SK-N-SH treated with all-trans-retinoic acid at 6 μM for 48 hours (cell line): ENCODE results near the gene PRMT3.
"Not testable (repeated sequence)": the region's sequence is repeated elsewhere in the genome, so short reads cannot be mapped to it uniquely, and the experiment has no call there.

Source experiments
- ATAC-seq: fragments of 200-7000 bp; cut with Tn5 transposase; 3 replicates; pipeline ENCODE4 v1.9.1; 2020; ENCODE audit warnings: mild to moderate bottlenecking, moderate library complexity
- ARNTL ChIP-seq: fragments of 450-650 bp; formaldehyde crosslinking; IDR thresholded peaks from 2 replicates; pipeline ENCODE4 v1.5.0; 2020; ENCODE audit warnings: low read depth, mild to moderate bottlenecking, moderate library complexity, borderline replicate concordance
- BACH2 ChIP-seq: fragments of 250-450 bp; sonication (Bioruptor Pico); IDR thresholded peaks from 2 replicates; pipeline ENCODE4 v1.9.0; 2021; ENCODE audit warnings: mild to moderate bottlenecking, borderline replicate concordance
- CSDC2 ChIP-seq: fragments of 250-450 bp; sonication (Bioruptor Pico); IDR thresholded peaks from 2 replicates; pipeline ENCODE4 v1.5.0; 2020; ENCODE audit warnings: mild to moderate bottlenecking, moderate library complexity
- ESRRG ChIP-seq: fragments of 250-450 bp; sonication (Bioruptor Pico); IDR thresholded peaks from 2 replicates; pipeline ENCODE4 v1.6.1; 2021; ENCODE audit warnings: mild to moderate bottlenecking
- GLIS3 ChIP-seq: fragments of 250-450 bp; sonication (Bioruptor Pico); IDR thresholded peaks from 2 replicates; pipeline ENCODE4 v1.5.0; 2020; ENCODE audit warnings: mild to moderate bottlenecking, moderate library complexity
- ISL1 ChIP-seq: fragments of 250-450 bp; sonication (Bioruptor Pico); IDR thresholded peaks from 2 replicates; pipeline ENCODE4 v2.1.2; 2022; ENCODE audit warnings: mild to moderate bottlenecking, moderate library complexity
- OSR1 ChIP-seq: fragments of 250-450 bp; sonication (Bioruptor Pico); IDR thresholded peaks from 2 replicates; pipeline ENCODE4 v1.8.0; 2022; ENCODE audit warnings: moderate library complexity, mild to moderate bottlenecking, inconsistent platforms
- PPARA ChIP-seq: fragments of 250-450 bp; sonication (Bioruptor Pico); IDR thresholded peaks from 2 replicates; pipeline ENCODE4 v1.5.0; 2020; ENCODE audit warnings: mild to moderate bottlenecking, borderline replicate concordance
- RARB ChIP-seq: fragments of 250-450 bp; sonication (Bioruptor Pico); IDR thresholded peaks from 2 replicates; pipeline ENCODE4 v1.8.0; 2021; ENCODE audit warnings: mild to moderate bottlenecking, moderate library complexity
- SNAI2 ChIP-seq: fragments of 250-450 bp; sonication (Bioruptor Pico); IDR thresholded peaks from 2 replicates; pipeline ENCODE4 v1.5.0; 2020; ENCODE audit warnings: mild to moderate bottlenecking, moderate library complexity
- TCF4 ChIP-seq: fragments of 250-450 bp; sonication (Bioruptor Pico); IDR thresholded peaks from 2 replicates; pipeline ENCODE4 v1.8.0; 2021; ENCODE audit warnings: mild to moderate bottlenecking, moderate library complexity, borderline replicate concordance
- ZC3H10 ChIP-seq: fragments of 250-450 bp; sonication (Bioruptor Pico); IDR thresholded peaks from 2 replicates; pipeline ENCODE4 v1.5.1; 2021; ENCODE audit warnings: mild to moderate bottlenecking, moderate library complexity
- ZFP3 ChIP-seq: fragments of 250-450 bp; sonication (Bioruptor Pico); IDR thresholded peaks from 2 replicates; pipeline ENCODE4 v1.5.0; 2020; ENCODE audit warnings: mild to moderate bottlenecking, moderate library complexity
- ZFP30 ChIP-seq: fragments of 450-650 bp; formaldehyde crosslinking; IDR thresholded peaks from 2 replicates; pipeline ENCODE4 v1.5.0; 2022; ENCODE audit warnings: mild to moderate bottlenecking, moderate library complexity
- ZNF565 ChIP-seq: fragments of 450-650 bp; formaldehyde crosslinking; conservative IDR thresholded peaks from 2 replicates; pipeline ENCODE4 v1.5.0; 2020; ENCODE audit warnings: low read depth, mild to moderate bottlenecking, moderate library complexity
- ZNF70 ChIP-seq: fragments of 450-650 bp; formaldehyde crosslinking; IDR thresholded peaks from 2 replicates; pipeline ENCODE4 v1.5.0; 2020; ENCODE audit warnings: mild to moderate bottlenecking, moderate library complexity
- ZNF8 ChIP-seq: fragments of 450-650 bp; formaldehyde crosslinking; IDR thresholded peaks from 2 replicates; pipeline ENCODE4 v1.5.0; 2020; ENCODE audit warnings: mild to moderate bottlenecking, moderate library complexity
- TF ChIP-seq, protein P1 (sequence below): fragments of 250-450 bp; sonication (Bioruptor Pico); IDR thresholded peaks from 2 replicates; pipeline ENCODE4 v1.5.1; 2021; ENCODE audit warnings: mild to moderate bottlenecking, moderate library complexity
- TF ChIP-seq, protein P2 (sequence below): fragments of 250-450 bp; sonication (Bioruptor Pico); IDR thresholded peaks from 2 replicates; pipeline ENCODE4 v1.5.1; 2020; ENCODE audit warnings: low read depth, mild to moderate bottlenecking, moderate library complexity
- TF ChIP-seq, protein P3 (sequence below): fragments of 250-450 bp; sonication (Bioruptor Pico); IDR thresholded peaks from 2 replicates; pipeline ENCODE4 v1.8.0; 2020; ENCODE audit warnings: mild to moderate bottlenecking, moderate library complexity, borderline replicate concordance
- TF ChIP-seq, protein P4 (sequence below): fragments of 250-450 bp; sonication (Bioruptor Pico); IDR thresholded peaks from 2 replicates; pipeline ENCODE4 v1.8.0; 2021; ENCODE audit warnings: low read depth, mild to moderate bottlenecking, moderate library complexity, borderline replicate concordance

The PRMT3 gene

DNA sequence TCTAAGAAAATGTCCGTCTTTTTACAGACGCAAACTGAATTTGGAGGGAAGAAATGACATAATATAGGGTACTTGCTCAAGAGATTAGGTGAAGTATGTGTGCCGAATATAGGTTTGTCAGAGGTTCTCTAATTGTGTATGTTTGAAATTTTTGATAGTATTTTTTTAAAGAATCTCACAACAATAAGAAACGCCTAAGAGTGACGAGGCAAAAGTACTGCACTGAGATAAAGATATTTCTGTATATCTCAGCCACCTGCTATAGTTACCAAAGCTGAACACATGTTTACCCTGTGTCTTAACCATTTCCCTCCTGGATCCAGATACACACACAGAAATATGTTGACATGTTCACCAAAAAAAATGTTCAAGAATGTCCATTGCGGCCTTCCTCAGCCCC lies 92.0 kb downstream of the PRMT3 start:
- no peak for ATAC-seq
- TF ChIP-seq RARB (CRISPR knock-in tag) (no peak), GLIS3 (CRISPR knock-in tag) (no peak), ESRRG (CRISPR knock-in tag) (no peak), ZFP3 (no peak)
- TF ChIP-seq, protein P1, sequence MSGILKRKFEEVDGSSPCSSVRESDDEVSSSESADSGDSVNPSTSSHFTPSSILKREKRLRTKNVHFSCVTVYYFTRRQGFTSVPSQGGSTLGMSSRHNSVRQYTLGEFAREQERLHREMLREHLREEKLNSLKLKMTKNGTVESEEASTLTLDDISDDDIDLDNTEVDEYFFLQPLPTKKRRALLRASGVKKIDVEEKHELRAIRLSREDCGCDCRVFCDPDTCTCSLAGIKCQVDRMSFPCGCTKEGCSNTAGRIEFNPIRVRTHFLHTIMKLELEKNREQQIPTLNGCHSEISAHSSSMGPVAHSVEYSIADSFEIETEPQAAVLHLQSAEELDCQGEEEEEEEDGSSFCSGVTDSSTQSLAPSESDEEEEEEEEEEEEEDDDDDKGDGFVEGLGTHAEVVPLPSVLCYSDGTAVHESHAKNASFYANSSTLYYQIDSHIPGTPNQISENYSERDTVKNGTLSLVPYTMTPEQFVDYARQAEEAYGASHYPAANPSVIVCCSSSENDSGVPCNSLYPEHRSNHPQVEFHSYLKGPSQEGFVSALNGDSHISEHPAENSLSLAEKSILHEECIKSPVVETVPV, result no peak
- TF ChIP-seq, protein P2, sequence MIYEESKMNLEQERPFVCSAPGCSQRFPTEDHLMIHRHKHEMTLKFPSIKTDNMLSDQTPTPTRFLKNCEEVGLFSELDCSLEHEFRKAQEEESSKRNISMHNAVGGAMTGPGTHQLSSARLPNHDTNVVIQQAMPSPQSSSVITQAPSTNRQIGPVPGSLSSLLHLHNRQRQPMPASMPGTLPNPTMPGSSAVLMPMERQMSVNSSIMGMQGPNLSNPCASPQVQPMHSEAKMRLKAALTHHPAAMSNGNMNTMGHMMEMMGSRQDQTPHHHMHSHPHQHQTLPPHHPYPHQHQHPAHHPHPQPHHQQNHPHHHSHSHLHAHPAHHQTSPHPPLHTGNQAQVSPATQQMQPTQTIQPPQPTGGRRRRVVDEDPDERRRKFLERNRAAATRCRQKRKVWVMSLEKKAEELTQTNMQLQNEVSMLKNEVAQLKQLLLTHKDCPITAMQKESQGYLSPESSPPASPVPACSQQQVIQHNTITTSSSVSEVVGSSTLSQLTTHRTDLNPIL (CRISPR knock-in tag), result no peak

DNA sequence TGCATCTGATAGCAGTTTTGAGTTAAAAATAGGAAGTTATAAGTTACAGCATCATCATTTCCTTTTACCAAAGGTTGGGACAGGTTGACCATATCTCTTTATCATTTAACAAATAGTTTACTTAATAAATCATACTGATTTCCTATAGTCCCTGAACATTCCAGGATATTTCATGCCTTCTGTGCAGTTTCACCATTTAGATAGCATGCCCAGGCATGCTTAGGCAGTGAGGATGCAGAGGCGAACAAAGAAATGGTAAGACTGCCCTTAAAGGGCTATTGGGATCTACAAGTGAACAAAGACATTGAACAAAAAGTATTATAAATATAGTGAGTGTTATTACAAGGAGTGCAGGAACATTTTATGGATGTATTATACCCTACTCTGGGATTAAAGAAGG lies 96.4 kb downstream of the PRMT3 start:
- TF ChIP-seq PPARA (no peak), ZFP3 (no peak), SNAI2 (CRISPR knock-in tag) (no peak)
- no peak for ATAC-seq

DNA sequence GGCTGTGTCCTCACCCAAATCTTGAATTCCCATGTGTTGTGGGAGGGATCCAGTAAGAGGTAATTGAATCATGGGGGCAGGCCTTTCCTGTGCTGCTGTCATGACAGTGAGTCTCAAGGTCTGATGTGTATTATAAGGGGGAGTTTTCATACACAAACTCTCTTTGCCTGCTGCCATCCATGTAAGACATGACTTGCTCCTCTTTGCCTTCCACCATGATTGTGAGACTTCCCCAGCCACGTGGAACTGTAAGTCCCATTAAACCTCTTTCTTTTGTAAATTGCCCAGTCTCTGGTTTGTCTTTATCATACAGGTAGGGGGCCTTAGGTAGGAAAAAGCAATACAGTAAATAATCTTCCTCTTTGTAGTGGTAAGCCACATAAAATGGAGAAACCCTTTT lies 96.9 kb downstream of the PRMT3 start:
- not testable (repeated sequence) for ATAC-seq

DNA sequence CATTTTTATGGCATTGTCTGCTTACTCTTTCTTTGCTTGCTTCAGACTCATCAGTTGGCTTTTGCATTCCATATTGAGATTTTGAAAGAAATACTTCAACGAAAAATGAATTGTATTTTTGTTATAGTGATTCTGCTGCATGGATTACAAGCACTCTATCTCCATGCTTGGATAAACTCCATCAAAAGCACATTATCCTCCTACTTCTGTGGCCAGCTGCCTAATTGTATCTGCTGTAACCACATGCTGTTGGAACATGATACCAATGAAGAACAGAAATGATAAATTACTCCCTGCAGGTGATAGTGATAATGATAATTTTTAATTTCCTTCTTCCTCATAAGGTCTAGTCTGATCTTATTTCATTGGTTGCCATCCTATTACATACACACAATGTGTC lies 100.8 kb downstream of the PRMT3 start:
- ATAC-seq, result no peak
- no peak for TF ChIP-seq ESRRG (CRISPR knock-in tag)
- no peak for TF ChIP-seq ZC3H10 (CRISPR knock-in tag)
- TF ChIP-seq ARNTL (CRISPR knock-in tag), result no peak
- TF ChIP-seq, protein P2 (CRISPR knock-in tag), result no peak
- no peak for TF ChIP-seq CSDC2
- peak; percentile 80 for TF ChIP-seq ZNF70 (CRISPR knock-in tag)
- TF ChIP-seq, protein P1, result no peak
- TF ChIP-seq, protein P3, sequence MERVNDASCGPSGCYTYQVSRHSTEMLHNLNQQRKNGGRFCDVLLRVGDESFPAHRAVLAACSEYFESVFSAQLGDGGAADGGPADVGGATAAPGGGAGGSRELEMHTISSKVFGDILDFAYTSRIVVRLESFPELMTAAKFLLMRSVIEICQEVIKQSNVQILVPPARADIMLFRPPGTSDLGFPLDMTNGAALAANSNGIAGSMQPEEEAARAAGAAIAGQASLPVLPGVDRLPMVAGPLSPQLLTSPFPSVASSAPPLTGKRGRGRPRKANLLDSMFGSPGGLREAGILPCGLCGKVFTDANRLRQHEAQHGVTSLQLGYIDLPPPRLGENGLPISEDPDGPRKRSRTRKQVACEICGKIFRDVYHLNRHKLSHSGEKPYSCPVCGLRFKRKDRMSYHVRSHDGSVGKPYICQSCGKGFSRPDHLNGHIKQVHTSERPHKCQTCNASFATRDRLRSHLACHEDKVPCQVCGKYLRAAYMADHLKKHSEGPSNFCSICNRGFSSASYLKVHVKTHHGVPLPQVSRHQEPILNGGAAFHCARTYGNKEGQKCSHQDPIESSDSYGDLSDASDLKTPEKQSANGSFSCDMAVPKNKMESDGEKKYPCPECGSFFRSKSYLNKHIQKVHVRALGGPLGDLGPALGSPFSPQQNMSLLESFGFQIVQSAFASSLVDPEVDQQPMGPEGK (CRISPR knock-in tag), result no peak
- 0 out of 2 replicates have a peak, but pooled peaks have one; percentile 51 for TF ChIP-seq PPARA
- peak; percentile 78 for TF ChIP-seq TCF4 (CRISPR knock-in tag)
- TF ChIP-seq ISL1 (CRISPR knock-in tag), result peak; percentile 17; the same call in 1 of the 2 replicates
- TF ChIP-seq SNAI2 (CRISPR knock-in tag), result no peak
- no peak for TF ChIP-seq RARB (CRISPR knock-in tag)
- no peak for TF ChIP-seq BACH2 (CRISPR knock-in tag)
- TF ChIP-seq ZFP3, result no peak
- TF ChIP-seq, protein P4, sequence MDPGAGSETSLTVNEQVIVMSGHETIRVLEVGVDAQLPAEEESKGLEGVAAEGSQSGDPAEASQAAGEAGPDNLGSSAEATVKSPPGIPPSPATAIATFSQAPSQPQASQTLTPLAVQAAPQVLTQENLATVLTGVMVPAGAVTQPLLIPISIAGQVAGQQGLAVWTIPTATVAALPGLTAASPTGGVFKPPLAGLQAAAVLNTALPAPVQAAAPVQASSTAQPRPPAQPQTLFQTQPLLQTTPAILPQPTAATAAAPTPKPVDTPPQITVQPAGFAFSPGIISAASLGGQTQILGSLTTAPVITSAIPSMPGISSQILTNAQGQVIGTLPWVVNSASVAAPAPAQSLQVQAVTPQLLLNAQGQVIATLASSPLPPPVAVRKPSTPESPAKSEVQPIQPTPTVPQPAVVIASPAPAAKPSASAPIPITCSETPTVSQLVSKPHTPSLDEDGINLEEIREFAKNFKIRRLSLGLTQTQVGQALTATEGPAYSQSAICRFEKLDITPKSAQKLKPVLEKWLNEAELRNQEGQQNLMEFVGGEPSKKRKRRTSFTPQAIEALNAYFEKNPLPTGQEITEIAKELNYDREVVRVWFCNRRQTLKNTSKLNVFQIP, result no peak

DNA sequence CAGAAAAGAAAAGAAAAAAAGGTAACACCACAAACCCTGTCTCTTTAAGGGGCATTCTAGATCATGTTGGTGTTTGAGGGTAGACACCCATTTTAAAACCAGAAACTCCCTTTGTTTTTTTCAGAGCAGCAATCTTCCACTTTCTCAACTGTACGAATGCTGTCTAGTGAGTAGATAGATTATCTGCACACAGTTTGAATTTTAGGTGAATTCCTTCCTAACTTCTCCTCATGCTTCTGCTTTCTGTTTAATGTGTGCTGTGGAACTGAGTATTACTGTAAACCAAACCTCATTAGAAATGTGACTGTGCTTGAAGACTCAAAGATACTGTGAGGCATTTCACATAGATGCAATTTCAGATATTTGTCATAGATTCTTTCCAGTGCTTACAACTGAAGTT lies 102.4 kb downstream of the PRMT3 start:
- ATAC-seq, result no peak

More for the DNA sequence above, 102.4 kb downstream of the PRMT3 start:
- TF ChIP-seq GLIS3 (CRISPR knock-in tag) (no peak), OSR1 (CRISPR knock-in tag) (no peak), ARNTL (CRISPR knock-in tag) (no peak), SNAI2 (CRISPR knock-in tag) (no peak), ZNF8 (no peak), ZFP30 (CRISPR knock-in tag) (no peak), ZNF565 (CRISPR knock-in tag) (no peak), ZC3H10 (CRISPR knock-in tag) (no peak), TCF4 (CRISPR knock-in tag) (no peak), ESRRG (CRISPR knock-in tag) (no peak), RARB (CRISPR knock-in tag) (no peak), CSDC2 (no peak)
- TF ChIP-seq, protein P2 (CRISPR knock-in tag), result no peak
- TF ChIP-seq, protein P4, result no peak
